HG02938 (cell line): Measurements from ENCODE around the gene NBPF3.
"Not testable (repeated sequence)": the region's sequence is repeated elsewhere in the genome, so short reads cannot be mapped to it uniquely, and the experiment has no call there.

Experiments used
- ATAC-seq: cut with Tn5 transposase; IDR thresholded peaks from one replicate; pipeline ENCODE4 v1.9.1; 2021; ENCODE audit warnings: mild to moderate bottlenecking, moderate library complexity; ENCODE audit not compliant: unreplicated experiment

Gene NBPF3, protein sequence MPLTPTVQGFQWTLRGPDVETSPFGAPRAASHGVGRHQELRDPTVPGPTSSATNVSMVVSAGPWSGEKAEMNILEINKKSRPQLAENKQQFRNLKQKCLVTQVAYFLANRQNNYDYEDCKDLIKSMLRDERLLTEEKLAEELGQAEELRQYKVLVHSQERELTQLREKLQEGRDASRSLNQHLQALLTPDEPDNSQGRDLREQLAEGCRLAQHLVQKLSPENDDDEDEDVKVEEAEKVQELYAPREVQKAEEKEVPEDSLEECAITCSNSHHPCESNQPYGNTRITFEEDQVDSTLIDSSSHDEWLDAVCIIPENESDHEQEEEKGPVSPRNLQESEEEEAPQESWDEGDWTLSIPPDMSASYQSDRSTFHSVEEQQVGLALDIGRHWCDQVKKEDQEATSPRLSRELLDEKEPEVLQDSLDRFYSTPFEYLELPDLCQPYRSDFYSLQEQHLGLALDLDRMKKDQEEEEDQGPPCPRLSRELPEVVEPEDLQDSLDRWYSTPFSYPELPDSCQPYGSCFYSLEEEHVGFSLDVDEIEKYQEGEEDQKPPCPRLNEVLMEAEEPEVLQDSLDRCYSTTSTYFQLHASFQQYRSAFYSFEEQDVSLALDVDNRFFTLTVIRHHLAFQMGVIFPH

DNA sequence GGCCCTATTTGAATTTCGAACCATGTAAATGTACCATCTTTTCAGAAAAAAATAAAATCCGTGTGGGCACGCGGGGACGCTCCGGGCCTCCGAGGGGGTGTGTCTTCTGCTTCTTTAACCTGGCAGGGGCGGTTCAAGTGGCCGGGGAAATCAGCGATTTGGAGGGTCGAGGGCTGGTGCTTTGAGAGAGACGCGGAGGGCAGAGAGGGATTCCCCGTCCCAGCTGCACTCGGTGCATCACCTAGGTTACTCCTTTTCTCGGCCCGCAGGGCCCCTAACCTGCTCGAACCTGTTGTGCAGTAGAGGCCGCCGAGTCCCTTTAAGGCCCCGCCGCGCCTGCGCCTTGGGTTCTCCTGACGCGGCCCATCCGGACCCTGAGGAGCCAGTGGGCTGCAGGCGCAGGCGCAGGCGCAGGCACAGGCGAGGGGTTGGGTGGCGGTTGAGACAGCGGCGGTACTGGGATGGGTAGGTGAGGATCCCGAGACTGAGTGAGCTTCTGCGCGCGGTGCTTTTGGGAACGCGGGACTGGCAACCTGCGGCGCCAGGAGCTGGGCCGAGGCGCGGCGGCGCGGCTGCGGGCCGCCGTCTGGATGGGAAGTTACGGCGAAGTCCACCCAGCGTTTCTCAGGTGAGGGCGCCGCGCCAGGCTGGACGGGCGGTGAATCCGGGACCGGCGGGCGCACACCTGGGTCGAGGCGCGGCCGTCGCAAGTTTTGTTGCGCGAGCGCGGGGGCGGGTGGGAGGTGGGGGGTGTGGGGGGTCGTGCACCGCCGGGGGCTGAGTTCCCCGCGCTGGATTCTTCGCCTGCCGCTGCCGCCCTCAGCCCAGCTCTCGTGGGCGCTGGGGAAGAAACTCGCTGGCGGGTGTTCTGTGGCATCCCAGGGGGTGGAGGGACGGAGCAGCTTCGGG lies at the start of gene NBPF3:
Gene NBPF3 (plus strand): TSS at position 417 of the 909 bp plus-strand sequence. CDS start 4,950 bp downstream, outside the sequence.
- ATAC-seq: no peak

DNA sequence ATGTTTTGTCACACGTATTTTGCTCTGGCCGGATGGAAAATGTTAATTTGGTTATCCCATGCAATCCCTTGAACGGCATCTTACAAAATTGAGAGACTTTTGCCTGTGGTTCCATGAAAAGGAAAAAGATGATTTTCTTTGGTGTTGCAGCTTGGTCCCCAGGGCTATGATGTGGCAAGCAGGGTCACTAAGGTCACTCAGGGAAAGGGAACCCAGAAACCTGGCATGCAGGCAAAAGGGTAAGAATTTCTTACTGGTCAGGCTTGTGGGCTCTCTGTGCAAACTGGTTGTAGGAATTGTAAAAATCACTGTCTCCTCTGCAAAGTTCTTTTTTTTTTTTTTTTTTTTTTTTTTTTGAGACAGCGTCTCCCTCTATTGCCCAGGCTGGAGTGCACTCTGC lies 48.4 kb upstream of the NBPF3 start:
- ATAC-seq: no peak

DNA sequence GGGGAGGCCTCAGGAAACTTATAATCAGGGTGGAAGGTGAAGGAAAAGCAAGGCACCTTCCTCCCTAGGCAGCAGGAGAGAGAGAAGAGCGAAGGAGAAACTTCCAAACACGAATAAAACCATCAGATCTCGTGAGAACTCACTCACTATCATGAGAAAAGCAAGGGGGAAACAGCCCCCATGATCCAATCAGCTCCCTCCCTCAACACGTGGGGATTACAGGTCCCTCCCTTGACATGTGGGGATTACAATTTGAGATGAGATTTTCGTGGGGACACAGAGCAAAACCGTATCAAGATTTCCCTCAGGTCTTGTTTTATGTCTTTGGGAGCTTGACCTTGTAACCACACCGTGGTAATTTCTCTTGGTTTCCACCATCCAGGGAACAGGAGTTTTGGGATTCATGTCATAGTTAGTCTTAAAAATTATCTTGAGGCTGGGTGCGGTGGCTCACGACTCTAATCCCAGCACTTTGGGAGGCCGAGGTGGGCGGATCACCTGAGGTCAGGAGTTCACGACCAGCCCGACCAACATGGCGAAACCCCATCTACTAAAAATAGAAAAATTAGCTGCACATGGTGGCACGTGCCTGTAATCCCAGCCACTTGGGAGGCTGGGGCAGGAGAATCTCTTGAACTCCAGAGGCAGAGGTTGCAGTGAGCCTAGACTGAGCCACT lies 47.2 kb upstream of the NBPF3 start:
- no peak for ATAC-seq

DNA sequence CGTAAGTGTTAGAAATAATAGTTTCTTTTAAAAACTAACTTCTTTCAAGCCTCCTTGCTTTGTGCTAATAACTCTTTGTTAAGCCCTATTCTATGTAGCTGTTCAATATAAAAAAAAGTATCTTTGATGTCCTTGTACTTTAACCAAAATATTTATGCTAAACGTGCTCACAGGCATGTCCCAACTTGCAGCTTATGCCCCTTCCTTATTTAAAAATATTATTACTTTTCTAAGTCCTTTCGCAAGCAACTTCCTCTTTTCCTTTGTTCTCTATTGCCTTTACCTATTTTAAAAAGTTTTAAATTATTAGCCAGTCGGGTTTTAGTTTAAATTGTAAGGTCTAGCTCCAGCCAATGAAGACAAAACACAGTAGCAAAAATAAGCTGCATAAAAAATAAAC lies 43.4 kb upstream of the NBPF3 start:
- ATAC-seq: no peak

DNA sequence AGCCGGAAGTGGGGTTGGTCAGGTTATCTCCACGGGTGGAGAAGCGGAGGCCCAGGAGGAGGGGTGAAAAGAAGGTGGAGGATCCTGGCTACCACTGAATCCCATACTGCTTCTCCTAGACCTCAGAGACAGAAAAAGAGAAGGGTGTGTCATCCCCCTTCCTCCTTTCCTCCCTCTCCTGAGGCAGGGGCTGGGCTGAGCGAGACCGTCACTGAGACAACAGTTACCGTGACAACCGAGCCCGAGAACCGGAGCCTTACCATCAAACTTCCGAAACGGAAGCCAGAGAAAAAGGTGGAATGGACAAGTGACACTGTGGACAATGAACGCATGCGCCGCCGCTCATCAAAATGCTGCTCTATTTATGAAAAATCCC lies 42.1 kb upstream of the NBPF3 start:
- ATAC-seq: no peak

DNA sequence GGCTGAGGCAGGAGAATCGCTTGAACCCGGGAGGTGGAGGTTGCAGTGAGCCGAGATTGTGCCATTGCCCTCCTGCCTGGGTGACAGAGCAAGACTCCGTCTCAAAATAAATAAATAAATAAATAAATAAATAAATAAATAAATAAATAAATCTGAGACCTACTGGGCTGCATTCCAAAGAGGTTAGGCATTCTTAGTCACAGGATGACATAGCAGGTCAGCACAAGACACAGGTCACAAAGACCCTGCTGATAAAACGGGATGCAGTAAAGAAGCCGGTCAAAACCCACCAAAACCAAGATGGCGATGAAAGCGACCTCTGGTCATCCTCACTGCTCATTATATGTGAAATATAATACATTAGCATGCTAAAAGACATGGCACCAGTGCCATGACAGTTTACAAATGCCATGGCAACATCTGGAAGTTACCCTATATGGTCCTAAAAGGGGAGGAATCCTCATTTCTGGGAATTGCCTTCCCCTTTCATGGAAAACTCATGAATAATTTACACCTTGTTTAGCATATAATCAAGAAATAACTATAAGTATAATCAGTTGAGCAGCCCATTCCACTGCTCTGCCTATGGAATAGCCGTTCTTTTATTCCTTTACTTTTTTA lies 38.1 kb upstream of the NBPF3 start:
- ATAC-seq: not testable (repeated sequence)

DNA sequence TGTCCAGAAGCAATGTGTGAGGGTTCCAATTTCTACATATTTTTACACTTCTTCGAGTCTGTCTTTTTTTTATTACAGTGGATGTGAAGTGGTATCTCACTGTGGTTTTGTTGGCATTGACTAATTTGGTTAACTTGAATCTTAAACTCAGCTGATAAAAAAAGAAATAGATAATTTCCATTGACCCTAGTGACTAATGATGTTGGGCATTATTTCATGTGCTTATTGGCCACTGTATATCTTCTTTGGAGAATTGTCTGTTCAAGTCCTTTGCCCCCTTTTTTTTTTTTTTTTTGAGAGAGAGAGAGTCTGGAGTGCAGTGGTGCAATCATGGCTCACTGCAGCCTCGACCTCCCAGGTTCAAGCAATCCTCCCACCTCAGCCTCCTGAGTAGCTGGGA lies 33.3 kb upstream of the NBPF3 start:
- no peak for ATAC-seq

DNA sequence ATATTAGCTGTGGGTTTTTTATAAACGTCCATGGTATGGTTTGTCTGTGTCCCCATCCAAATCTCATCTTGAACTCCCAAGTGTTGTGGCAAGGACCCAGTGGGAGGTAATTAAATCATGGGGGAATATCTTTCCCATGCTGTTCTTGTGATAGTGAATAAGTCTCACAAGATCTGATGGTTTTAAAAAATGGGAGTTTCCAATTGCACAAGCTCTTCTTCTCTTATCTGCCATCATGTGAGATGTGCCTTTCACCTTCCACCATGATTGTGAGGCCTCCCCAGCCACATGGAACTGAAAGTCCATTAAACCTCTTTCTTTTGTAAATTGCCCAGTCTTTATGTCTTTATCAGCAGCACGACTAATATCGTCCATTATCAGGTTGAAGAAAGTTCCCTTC lies 30.0 kb upstream of the NBPF3 start:
- not testable (repeated sequence) for ATAC-seq

DNA sequence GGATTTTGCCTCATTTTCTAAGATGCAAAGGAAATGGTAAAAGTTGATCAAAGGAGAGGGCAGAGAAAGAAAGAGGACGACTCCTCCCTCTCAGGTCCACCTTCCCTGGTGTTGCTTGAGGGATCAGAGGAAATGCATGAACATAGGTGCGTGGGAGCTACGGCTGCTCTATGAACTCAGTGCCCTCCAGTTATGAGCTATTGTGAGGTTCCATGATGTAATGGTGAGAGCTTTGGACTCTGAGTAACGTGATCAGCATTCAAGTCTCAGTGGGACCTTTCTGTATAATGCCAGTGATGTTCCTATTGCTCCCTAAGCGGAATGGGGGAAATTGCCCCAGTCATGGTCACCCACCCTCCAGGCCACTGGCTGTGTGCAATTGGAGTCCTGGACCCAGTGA lies 25.9 kb upstream of the NBPF3 start:
- ATAC-seq: no peak

DNA sequence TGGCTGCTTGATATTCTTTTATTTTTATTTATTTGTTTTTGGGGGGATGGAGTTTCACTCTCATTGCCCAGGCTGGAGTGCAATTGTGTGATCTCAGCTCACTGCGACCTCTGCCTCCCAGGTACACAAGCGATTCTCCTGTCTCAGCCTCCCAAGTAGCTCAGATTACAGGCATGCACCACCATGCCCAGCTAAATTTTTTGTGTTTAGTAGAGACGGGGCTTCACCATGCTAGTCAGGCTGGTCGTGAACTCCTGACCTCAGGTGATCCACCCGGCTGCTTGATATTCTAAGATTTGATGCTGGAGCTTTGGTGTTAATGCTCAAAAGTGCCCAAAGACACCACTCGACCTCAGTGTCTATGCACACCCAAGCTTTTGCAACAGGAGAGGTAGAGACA lies 19.6 kb upstream of the NBPF3 start:
- not testable (repeated sequence) for ATAC-seq

DNA sequence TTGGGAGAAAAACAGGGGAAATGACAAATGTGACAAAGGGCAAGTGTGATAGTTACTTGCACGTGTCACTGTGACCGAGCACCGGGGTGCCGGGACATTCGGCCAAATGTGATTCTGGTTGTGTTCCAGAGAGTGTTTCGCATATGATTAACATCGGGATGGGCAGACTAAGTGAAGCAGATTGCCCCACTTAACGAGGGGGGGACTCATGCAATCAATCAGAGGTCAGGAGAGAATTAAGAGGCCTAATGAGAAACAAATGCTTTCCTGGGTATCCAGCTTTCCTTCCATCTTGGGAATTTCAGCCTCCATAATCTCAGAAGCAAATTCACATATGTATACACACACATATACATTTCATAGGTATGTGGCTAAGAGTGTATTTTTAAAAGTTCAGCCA lies 18.6 kb upstream of the NBPF3 start:
- not testable (repeated sequence) for ATAC-seq

DNA sequence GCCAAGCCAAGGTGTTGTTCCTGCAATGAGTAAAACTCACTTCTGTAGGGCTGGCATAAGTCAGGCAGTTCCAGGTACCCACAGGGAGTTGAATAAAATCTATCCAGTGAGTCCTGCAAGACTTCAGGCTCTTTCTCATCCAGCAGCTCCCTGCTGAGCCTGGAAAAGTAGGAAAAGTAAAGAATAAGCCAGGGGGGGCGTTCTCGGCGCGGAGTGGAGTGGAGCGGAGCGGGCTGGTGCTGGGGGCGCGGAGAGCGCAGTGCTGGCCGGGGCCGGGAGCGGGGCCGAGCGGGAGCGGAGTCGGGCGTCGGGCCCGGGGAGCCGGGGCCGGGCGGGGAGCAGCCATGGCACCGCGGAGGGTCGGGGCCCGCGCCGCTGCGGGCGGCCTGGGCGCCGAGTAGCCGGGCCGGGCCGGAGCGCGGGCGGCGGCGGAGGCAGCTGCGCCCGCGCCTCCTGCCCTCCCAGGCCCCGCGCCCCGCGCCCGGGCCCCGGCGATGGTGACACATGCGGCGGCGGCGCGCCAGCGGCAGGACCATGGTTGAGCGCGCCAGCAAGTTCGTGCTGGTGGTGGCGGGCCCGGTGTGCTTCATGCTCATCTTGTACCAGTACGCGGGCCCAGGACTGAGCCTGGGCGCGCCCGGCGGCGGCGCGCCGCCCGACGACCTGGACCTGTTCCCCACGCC lies 12.0 kb upstream of the NBPF3 start:
- ATAC-seq: not testable (repeated sequence)

DNA sequence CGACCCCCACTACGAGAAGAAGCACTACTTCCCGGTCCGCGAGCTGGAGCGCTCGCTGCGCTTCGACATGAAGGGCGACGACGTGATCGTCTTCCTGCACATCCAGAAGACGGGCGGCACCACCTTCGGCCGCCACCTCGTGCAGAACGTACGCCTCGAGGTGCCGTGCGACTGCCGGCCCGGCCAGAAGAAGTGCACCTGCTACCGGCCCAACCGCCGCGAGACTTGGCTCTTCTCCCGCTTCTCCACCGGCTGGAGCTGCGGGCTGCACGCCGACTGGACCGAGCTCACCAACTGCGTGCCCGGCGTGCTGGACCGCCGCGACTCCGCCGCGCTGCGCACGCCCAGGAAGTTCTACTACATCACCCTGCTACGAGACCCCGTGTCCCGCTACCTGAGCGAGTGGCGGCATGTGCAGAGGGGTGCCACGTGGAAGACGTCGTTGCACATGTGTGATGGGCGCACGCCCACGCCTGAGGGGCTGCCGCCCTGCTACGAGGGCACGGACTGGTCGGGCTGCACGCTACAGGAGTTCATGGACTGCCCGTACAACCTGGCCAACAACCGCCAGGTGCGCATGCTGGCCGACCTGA lies 11.4 kb upstream of the NBPF3 start:
- ATAC-seq: not testable (repeated sequence)

DNA sequence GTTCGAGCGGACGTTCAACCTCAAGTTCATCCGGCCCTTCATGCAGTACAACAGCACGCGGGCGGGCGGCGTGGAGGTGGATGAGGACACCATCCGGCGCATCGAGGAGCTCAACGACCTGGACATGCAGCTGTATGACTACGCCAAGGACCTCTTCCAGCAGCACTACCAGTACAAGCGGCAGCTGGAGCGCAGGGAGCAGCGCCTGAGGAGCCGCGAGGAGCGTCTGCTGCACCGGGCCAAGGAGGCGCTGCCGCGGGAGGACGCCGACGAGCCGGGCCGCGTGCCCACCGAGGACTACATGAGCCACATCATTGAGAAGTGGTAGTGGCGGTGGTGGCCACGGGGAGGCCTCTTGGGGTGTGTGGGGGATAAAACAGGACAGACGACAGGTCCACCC lies 10.7 kb upstream of the NBPF3 start:
- ATAC-seq: not testable (repeated sequence)

DNA sequence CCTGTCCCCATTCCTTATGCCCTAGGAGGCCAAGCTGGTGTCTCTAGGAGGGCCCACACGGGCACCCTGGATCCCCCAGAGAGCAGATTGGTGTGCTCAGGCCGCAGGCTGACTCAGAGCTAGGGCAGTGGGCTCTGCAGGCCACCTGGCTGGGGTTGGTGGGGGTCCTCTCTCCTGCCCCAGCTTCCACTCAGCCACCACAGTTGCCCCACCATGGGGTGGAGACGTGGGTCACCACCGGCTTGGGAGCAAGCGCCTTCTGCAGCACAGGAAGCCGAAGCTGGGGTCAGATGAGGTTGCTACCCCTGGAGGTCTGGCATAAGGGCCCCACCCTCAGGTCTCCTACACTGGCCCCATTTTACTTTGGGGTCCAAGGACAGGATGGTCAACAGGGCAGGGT lies 9.1 kb upstream of the NBPF3 start:
- ATAC-seq: not testable (repeated sequence)

DNA sequence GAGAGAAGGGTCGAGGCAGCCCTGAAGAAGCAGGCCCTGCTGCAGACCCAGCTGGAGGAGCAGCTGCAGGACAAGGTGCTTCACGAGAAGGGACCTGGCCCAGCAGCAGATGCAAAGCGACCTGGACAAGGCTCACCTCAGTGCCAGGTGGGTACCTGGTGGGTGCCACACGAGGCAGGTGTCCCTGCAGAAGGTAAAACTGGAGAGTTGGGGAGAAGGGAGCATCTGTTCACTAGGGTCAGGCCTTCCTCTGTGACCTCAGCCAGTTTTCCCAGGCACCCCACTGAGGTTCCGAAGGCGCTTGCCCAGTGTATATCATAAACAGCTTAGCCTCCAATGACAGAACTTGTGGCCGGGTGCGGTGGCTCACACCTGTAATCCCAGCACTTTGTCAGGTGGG lies 5.5 kb upstream of the NBPF3 start:
- ATAC-seq: no peak

DNA sequence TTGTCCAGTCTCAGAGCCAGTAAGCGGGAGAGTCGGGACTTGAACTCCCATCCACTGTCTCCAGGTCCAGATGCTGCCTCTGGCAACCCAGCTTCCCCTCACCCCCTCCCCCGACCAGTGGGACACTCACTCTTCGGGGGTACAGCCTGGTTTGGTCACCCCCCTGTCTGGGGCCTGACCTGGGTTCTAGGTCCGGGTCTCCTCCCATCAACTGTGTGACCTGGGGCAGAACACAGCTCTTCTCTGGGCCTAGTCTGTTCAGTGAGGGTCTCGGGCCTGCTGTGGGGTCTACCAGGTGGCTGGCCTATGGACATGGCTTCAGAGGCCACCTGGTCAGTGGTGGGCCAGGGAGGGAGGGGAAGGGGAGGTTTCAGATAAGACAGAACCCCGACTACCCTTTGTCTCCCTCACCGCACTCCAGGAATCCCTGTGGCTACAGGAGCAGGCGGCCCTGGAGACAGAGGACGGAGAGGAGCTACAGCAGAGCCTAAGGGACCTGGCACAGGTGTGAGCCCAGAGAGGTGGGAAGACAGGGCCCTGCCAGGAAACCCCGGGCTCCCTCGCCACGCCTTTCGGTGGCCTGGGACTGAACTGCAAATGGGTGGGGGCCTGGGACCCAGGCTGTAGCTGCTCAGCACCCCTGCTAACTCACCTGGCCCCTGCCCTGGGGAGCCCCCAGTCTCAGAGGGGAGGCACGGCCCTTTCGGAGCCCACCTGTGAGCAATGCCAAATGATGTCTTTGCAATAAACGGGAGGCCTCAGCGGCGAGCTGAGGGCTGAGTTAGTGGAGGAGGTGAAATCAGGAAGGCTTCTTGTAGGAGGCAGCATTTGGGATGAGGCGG lies 4.1 kb upstream of the NBPF3 start:
- ATAC-seq: no peak

DNA sequence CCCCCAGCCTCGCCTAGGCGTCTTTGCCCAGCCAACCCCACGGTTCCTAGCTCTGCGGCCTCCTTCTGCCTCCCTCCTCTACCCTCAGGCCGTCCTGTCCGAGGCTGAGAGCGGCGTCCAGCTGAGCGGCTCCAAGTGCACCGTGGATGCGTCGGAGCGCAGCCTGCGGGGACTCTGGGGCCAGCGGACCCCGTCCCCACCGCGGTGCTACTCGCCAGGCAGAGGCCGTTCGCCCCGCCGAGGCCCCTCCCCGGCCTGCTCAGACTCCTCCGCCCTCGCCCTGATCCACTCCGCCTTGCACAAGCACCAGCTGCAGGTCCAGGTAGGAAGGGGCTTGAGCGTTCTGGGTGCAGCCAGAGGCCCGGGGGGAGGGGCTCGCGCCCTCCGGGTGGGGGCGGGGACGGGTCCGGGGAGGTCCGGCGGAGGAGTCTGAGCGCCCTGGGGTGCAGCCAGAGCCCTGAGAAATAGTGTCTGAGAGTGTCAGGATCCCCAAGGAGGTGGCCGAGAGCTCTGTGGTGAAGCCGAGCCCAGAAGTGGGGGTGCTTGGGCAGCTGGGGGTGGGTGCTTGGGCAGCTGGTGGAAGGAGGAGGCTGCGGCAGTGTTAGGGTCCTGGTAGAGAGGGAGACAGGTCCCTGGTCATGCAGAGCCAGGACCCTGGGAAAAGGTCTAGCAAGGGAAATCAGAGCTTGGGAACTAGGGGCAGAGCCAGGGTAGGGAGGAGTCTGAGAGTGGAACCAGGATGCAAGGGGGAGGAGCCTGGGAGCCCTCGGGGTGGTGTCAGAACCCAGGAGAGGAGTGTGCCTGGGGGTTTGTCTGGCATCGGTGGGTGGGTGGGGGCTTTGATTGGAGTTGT lies 3.2 kb upstream of the NBPF3 start:
- ATAC-seq: no peak
